ENCODE measurements around the gene C9.

DNA sequence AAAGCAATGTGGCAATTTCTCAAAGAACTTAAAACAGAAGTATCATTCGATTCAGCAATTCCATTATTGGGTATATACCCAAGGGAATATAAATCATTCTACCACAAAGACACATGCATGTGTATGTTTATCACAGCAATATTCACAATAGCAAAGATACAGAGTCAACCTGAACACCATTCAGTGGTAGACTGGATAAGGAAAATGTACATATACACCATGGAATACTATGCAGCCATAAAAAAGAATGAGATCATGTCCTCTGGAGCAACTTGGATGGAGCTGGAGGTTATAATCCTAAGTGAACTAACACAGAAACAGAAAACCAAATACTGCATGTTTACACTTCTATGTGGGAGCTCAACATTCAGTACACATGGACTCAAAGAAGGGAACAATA lies 123.5 kb downstream of the C9 start:
- TF ChIP-seq, protein P1, sequence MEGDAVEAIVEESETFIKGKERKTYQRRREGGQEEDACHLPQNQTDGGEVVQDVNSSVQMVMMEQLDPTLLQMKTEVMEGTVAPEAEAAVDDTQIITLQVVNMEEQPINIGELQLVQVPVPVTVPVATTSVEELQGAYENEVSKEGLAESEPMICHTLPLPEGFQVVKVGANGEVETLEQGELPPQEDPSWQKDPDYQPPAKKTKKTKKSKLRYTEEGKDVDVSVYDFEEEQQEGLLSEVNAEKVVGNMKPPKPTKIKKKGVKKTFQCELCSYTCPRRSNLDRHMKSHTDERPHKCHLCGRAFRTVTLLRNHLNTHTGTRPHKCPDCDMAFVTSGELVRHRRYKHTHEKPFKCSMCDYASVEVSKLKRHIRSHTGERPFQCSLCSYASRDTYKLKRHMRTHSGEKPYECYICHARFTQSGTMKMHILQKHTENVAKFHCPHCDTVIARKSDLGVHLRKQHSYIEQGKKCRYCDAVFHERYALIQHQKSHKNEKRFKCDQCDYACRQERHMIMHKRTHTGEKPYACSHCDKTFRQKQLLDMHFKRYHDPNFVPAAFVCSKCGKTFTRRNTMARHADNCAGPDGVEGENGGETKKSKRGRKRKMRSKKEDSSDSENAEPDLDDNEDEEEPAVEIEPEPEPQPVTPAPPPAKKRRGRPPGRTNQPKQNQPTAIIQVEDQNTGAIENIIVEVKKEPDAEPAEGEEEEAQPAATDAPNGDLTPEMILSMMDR (conservative IDR thresholded peaks at IDR 0.05; ENCODE audit: low read depth, low read length), result no peak
- TF ChIP-seq MAFK (IDR thresholded peaks at IDR 0.05; ENCODE audit: low read depth, low read length), result no peak
- TF ChIP-seq CHD1 (IDR thresholded peaks at IDR 0.05; ENCODE audit: low read depth, low read length), result no peak
- TF ChIP-seq POLR2A (IDR thresholded peaks at IDR 0.05; ENCODE audit: low read depth, low read length), result no peak
- TF ChIP-seq, protein P2, sequence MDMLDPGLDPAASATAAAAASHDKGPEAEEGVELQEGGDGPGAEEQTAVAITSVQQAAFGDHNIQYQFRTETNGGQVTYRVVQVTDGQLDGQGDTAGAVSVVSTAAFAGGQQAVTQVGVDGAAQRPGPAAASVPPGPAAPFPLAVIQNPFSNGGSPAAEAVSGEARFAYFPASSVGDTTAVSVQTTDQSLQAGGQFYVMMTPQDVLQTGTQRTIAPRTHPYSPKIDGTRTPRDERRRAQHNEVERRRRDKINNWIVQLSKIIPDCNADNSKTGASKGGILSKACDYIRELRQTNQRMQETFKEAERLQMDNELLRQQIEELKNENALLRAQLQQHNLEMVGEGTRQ (IDR thresholded peaks at IDR 0.05; ENCODE audit: low read depth, low read length), result no peak
- no peak for TF ChIP-seq MAZ (IDR thresholded peaks at IDR 0.05; ENCODE audit: borderline replicate concordance, low read depth, low read length)
- no peak for TF ChIP-seq CEBPB (IDR thresholded peaks at IDR 0.05; ENCODE audit: low read depth, low read length)
